LNCaP clone FGC (cell line): ENCODE data around the gene POU1F1.

ENCODE experiments used
- DNase-seq: peaks from one replicate; pipeline ENCODE4 v3.0.0-alpha.2; 2011; ENCODE audit warnings: low read depth
- H3K4me3 ChIP-seq: 2 replicates; pipeline ENCODE4 v1.5.1; 2011; ENCODE audit warnings: mild to moderate bottlenecking, low read depth, low read length, control low read depth
- CTCF ChIP-seq: IDR thresholded peaks from 2 replicates; pipeline ENCODE4 v1.5.1; 2012; ENCODE audit warnings: mild to moderate bottlenecking; ENCODE audit not compliant: control insufficient read depth, insufficient read depth; ENCODE audit errors: extremely low read depth

Gene POU1F1

DNA sequence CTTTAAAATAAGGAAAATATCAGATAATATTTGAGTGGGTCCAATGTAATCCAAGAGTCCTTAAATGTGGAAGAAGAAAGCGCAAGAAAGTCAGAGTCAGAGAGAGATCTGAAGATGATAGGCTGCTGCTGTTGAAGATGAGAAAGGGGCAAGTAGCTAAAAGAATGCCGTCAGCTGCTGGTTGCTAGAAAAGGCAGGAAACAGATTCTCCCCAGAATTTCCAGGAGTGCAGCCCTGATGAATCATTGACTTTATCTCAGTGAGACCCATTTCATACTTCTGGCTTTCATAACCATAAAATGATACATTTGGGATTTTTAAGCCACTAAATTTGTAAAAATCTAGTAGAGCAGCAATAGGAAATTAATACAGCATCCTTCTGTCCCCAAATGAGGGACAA is 56.8 kb downstream of the POU1F1 start:
- no peak for DNase-seq
- TF ChIP-seq CTCF: no peak

GRCh38 chr3:87218560-87218959 is 57.8 kb downstream of the POU1F1 start:
- DNase-seq: no peak
- TF ChIP-seq CTCF: no peak
- no peak overlapping the region for H3K4me3 ChIP-seq

More for the DNA sequence above, 56.8 kb downstream of the POU1F1 start:
- H3K4me3 ChIP-seq: no peak overlapping the region
